K562 (cell line): ENCODE measurements around the gene HIVEP1.

ENCODE experiments used
- NR2C2 ChIP-seq, 2 experiments: fragments of 200-800 bp in 1 of 2; sonication (Bioruptor generic) in 1 of 2; sonication (generic) in 1 of 2; formaldehyde crosslinking in 1 of 2; IDR thresholded peaks; 2 replicates each; pipeline versions ENCODE4 v1.6.1 to v1.8.0; 2016 to 2022; ENCODE audit warnings: mild to moderate bottlenecking in 1 of 2, missing compliant biosample characterization in 1 of 2, missing genetic modification characterization in 1 of 2, missing genetic modification reagents in 1 of 2
- ZZZ3 ChIP-seq: fragments of 450-650 bp; IDR thresholded peaks from 2 replicates; pipeline ENCODE4 v1.6.1; 2016; ENCODE audit warnings: antibody characterized with exemption, mild to moderate bottlenecking, moderate library complexity

DNA sequence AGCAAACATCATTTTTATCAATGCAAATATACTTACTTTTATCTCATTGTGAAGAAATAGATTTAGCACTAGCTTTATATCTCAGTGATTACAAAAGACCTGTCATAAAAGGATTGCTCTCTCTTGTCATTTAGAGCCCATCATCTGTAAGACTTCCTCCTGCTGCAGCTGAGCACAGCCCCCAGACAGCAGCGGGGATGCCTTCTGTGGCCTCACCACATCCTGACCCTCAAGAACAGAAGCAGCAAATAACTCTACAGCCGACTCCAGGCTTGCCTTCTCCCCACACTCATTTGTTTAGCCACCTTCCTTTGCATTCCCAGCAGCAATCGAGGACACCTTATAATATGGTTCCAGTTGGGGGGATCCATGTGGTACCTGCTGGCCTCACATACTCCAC lies 151.0 kb downstream of the HIVEP1 start:
- TF ChIP-seq ZZZ3 = no peak
- no peak for TF ChIP-seq NR2C2 (CRISPR knock-in tag; IDR thresholded peaks at IDR 0.05)
- no peak for TF ChIP-seq NR2C2 (tag; IDR thresholded peaks at IDR 0.05)
